Measurements from ENCODE around the gene ZSWIM6.

- TF ChIP-seq CTCF (IDR thresholded peaks at IDR 0.05) (no peak), POLR2A (IDR thresholded peaks at IDR 0.05) (no peak)
These were observed 38.4 kb downstream of the ZSWIM6 start for GRCh38 chr5:61370506-61370905.

Data from Peyer's patch (tissue), 4 donors.